Erythroblast (primary cell): Measurements from ENCODE around the gene FIP1L1.

Source experiments
- GATA1 ChIP-seq: IDR thresholded peaks from 2 replicates; pipeline ENCODE4 v1.6.1; 2011; ENCODE audit warnings: low read depth, mild to moderate bottlenecking, control low read depth, low read length, moderate library complexity
- POLR2A ChIP-seq: IDR thresholded peaks from 2 replicates; pipeline ENCODE4 v1.6.1; 2011; ENCODE audit warnings: mild to moderate bottlenecking, low read length

DNA sequence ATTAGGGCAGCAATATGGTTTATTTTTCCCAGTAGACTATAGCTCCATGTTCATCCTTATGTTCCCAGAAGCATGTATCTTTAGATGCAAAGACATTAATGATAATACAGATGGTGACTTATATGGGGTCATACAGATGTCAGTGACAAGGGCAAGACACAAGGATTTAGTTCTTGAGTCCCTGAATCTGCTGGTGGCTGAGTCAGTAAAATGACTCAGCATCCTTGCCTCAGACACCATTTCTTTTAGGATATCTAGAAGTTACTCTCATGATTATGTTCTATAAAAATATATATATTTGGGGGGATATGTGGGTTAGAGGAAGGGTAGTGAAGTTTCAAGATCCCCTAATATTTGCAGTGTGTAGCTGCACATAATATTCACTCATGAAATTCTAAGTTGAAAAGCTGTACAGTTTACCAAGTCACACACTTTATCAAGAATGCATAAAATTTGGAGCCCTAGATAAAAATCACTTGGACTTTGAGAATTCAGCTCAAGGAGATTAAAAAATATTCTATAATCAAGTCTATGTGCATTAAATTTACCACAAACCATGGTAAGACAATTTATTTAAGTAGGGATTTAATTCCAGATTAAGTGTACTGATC lies 111.9 kb downstream of the FIP1L1 start:
- no peak for TF ChIP-seq POLR2A
- no peak for TF ChIP-seq GATA1
